Erythroblast (primary cell): ENCODE data around the gene TSPAN12.

ENCODE experiments used
- GATA1 ChIP-seq: IDR thresholded peaks from 2 replicates; pipeline ENCODE4 v1.6.1; 2011; ENCODE audit warnings: low read depth, mild to moderate bottlenecking, control low read depth, low read length, moderate library complexity
- POLR2A ChIP-seq: IDR thresholded peaks from 2 replicates; pipeline ENCODE4 v1.6.1; 2011; ENCODE audit warnings: mild to moderate bottlenecking, low read length

GRCh38 chr7:120838281-120838682 lies 19.7 kb downstream of the TSPAN12 start:
- TF ChIP-seq POLR2A (no peak), GATA1 (no peak)
